Keratinocyte (primary cell): Measurements from ENCODE around the gene NCK2.

ENCODE experiments used
- CTCF ChIP-seq, 3 experiments: IDR thresholded peaks in 1 of 3; conservative IDR thresholded peaks in 1 of 3; optimal IDR thresholded peaks in 1 of 3; 2 replicates in 2 of 3; 3 replicates in 1 of 3; pipeline versions ENCODE3 to v1.5.1; 2011; ENCODE audit warnings: low read length in 3 of 3, mild to moderate bottlenecking in 3 of 3, moderate library complexity in 2 of 3, control low read depth in 1 of 3, inconsistent platforms in 1 of 3; ENCODE audit not compliant: insufficient read depth in 2 of 3; ENCODE audit errors: extremely low read depth in 1 of 3
- EZH2 ChIP-seq: IDR thresholded peaks from one replicate; pipeline ENCODE4 v1.6.1; 2012; ENCODE audit warnings: inconsistent platforms, mild to moderate bottlenecking, low read length, moderate library complexity

GRCh38 chr2:105928086-105928485, 183.4 kb downstream of the NCK2 start:
- TF ChIP-seq CTCF (optimal IDR thresholded peaks at IDR 0.05 in 1 of 3, IDR thresholded peaks at IDR 0.05 in 1 of 3, conservative IDR thresholded peaks at IDR 0.05 in 1 of 3; ENCODE audit: extremely low read depth in 1 of 3, insufficient read depth in 2 of 3, low read length in 3 of 3) = no peak
- no peak for TF ChIP-seq EZH2
